ENCODE measurements around the gene AUP1.
A peak's percentile ranks its signal among the peaks of the same experiment; 100 is the strongest.
"Not testable (repeated sequence)": the region's sequence is repeated elsewhere in the genome, so short reads cannot be mapped to it uniquely, and the experiment has no call there.

Gene AUP1

DNA sequence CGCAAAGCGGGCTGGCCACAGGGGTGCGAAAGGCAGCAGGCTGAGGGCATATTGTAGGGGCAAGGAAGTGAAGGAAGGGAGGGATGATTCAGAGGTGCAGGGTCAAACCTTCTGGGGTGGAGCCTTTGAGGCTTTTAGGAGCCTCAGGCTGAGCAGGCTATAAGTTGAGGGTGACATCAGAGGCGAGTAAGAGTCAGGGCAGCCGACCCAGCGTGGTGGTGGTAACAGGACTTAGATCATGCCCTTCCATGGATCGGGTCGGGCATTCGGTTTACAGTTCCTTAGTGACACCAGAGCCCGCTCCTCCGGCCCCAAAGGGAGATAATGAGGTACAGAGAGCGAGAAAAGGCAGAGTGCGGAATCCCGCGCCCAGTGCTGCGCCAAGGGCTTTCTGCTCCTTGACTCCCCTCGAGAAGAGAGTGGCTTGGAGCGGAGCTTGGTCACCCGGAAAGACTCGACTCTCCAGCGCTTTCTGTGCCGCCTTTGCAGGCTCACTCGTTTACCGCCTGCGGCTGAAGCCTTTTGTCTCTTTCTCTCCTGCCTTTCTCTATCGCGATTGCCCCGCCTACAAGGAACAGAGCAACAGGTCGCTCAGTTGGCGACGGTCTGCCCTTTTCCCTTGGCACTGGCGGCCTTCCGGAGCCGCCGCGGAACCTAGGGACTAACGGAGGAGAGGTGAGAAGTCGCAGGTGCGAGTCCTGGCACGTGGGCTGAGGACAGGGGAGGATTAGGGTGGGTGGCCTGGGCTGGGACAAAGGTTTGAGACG lies 30.8 kb downstream of the AUP1 start:
- peak; percentile 31 for DNase-seq (ENCODE audit: low spot score)

DNA sequence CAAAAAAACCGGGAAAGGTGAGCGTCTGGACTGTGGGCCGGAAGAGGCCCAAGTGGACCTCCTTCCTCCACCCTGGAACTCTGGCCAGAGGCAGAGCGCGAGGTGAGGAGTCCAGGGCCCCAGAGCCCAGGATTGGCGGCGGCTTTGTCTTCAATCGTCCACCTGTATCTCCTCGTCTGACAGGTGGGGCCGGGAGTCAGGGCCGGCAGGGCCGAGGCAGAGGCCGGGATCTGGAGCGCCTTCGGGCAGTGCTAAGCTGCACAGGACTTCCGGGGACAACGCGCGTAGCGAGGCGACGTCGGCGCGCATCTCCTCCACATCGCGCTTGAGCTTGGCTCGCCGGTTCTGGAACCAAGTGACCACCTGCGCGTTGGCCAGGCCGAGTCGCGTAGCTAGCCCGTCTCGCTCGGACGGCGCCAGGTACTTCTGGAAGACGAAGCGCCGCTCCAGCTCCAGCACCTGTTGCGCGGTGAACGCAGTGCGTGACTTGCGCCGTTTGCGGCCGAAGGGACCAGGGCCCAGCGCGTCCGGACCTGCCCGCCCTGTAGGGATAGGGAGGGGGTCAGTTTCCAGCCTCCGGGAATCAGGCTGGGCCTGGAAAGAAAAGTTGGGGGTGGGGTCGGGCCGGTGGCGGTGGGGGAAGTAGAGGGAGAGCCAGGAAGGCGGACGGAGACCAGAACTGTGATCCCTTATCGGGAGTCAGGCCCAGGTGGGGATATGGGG lies 31.6 kb downstream of the AUP1 start:
- DNase-seq (ENCODE audit: low spot score) = peak; percentile 30

DNA sequence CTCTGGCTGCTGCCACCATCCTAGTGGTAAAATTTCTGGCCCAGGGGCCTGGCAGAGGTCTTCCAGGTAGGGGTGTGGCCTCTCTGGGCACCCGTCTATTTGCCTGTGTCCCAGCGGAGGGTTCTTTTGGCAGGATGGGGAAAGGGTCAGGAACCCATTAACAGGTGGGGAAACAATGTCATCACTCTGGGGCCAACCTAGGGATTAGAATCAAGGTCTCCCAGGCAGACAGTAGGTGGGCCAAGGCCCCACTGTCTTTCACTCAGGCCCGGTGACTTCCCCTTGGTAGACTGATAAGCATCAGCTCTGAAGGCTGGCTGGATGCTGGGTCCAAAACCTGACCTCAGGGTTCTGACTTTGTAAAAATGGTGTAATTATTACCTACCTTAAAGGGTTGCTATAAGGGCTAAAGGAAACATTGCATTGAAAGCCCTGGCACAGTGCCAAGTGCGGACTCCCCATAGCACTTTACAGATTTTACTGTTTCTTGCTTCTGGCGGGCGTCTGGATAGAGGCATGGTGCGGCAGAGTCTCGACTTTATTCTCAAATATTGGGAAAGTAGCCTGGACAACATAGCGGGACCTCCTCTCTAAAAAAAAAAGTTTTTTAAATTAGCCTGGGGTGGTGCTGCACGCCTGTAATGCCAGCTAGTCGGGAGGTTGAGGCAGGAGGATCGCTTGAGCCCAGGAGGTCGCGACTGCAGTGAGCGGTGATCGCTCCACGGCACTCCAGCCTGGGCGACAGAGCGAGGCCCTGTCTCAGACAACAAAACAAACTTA lies 32.3 kb downstream of the AUP1 start:
- DNase-seq (ENCODE audit: low spot score) = no peak

DNA sequence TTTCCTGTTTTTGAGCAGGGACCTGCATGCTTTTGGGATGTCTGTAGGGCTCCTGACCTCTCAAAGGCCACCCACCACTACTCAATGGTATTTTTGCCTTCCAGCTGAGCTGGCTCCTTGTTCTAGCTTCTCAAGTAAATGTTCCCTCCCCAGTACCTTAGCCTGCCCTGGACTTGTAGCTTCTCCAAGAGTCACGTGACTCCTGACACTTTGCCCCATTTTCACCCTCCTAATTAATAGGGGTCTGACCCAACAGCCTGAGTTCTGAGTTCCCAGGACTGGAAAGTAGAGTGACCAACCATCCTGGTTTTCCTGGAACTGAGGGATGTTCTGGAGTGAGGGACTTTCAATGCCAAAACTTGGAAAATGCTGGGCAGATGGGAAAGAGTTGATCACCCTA lies 34.1 kb downstream of the AUP1 start:
- DNase-seq (ENCODE audit: low spot score) = no peak

DNA sequence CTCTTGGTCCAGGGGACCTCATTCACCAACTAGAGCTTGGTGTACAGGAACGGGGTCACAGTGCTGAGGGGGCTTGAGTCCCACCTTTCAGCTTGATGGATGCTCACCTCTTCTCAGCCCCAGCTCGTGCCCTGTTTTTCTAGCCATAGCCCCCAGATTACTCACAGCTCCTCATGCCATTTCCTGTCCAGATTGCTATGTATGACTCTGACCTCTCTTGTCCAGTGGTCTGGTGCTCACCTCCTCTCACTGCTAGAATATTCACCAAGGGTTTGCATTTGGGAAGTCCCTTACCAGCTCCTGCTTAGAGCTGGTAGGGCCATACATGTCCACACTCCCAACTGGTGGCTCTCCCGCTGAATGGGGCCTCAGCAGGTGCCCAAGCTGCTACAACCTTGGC lies 36.0 kb downstream of the AUP1 start:
- no peak for DNase-seq (ENCODE audit: low spot score)

DNA sequence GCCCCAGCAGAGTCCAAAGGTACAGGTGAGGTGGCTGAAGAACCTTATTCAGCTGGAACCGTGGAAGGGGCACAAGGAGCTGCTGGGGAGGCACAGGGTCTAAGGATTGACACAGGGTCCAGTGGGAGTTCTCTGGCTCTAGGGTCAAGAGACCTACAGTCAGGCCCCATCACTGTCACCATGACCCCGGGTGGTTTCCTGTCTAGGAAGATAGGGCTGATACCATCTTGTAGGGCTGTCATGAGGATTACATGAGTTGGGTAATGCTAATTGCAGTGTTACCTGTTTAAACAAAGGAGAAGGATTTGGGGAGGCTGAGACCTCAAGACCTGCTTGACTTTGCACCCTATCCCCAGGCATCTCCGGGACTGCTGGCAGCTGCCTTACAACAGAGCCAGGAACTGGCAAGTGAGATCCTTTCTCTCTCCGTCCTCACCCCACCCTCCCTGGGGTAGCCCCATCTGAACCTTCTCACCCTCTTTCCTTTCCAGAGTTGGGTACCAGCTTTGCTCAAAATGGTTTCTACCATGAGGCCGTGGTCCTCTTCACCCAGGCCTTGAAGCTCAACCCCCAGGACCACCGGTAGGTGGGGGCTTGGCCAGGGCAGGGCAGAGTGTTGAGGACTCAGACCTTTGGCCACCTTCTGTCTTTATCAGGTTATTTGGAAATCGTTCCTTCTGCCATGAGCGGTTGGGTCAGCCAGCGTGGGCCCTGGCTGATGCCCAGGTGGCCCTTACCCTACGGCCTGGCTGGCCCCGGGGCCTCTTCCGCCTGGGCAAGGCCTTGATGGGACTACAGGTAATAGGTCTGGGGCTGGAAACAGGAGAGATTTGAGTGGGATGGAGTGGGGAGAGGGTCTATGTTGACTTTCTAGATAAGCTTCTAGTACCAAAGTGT lies 37.6 kb downstream of the AUP1 start:
- no peak for DNase-seq (ENCODE audit: low spot score)

DNA sequence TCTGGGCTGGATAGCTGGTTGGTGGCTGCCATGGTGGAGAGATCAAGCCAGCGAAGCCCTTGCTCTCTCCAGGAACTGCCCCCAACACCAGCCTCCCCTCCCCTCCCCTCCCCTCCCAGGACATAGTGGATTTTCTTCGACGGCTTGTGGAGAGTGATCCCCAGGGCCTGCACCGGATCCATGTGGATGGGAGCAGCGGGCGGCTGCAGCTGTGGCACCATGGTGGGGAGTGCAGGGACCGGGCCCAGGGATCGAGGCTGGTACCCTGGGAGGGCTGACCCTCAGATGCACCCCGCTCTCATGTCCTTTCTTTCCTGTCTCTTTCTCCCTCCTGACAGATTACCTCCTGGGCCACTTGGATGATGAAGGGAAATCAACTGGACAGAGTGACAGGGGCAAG lies 39.6 kb downstream of the AUP1 start:
- DNase-seq (ENCODE audit: low spot score) = no peak

DNA sequence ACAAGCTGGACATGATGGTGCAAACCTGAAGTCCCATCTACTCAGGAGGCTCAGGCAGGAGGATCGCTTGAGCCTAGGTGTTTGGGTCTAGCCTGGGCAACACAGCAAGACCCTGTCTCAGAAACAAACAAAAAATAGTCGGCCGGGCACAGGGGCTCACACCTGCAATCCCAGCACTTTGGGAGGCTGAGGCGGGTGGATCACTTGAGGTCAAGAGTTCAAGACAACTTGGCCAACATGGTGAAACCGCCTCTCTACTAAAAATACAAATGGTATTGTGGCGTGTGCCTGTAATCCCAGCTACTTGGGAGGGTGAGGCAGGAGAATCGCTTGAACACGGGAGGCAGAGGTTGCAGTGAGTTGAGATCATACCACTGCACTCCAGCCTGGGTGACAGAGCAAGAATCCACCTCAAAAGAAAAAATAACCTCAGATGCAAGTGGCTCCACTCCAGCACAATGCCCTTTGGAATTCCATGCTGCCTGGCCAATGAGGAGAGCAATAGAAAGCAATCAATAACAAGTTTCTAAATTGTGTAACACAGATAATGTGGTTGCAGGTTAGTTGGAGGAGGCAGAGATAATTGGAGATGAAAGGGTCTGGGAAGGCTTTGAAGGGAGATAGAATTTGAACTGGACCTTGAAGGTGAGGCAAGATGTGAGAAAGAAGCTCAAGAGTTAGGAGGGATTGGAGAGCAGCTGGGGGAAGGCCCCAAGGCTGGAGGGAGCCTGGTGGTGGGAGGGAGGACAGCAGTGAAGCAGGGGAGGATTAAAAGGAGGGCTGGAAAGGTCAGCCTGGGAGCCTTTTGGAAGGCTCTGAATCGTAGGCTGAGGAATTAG lies 40.6 kb downstream of the AUP1 start:
- DNase-seq (ENCODE audit: low spot score) = no peak

DNA sequence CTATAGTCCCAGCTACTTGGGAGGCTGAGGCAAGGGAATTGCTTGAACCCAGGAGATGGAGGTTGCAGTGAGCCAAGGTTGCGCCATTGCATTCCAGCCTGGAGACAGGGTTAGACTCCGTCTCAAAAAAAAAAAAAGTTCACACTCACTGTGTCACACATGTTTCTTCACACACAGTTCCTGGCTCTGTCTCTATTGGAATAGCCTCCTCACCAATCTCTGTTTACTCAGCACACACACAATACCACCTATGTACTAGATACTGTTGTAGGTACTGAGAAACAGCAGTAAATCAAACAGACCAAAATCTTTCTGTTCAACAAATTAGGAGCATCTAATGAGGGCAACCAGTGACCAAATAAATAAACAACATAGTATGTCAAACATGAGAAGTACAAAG lies 43.4 kb downstream of the AUP1 start:
- DNase-seq (ENCODE audit: low spot score) = no peak

DNA sequence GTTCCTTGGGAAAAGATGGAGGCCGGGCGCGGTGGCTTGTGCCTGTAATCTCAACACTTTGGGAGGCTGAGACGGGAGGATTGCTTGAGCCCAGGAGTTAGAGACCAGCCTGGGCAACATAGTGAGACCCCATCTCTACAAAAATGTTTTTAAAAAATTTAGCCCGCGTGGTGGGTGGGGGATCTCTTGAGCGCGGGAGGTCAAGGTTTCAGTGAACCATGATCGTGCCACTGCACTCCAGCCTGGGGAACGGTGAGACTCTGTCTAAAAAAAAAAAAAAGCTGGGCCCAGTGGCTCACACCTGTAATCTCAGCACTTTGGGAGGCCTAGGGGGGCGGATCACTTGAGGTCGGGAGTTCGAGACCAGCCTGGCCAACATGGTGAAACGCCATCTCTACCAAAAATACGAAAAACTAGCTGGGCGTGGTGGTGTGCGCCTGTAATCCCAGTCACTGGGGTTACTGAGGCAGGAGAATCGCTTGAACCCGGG lies 45.8 kb downstream of the AUP1 start:
- not testable (repeated sequence) for DNase-seq (ENCODE audit: low spot score)

DNA sequence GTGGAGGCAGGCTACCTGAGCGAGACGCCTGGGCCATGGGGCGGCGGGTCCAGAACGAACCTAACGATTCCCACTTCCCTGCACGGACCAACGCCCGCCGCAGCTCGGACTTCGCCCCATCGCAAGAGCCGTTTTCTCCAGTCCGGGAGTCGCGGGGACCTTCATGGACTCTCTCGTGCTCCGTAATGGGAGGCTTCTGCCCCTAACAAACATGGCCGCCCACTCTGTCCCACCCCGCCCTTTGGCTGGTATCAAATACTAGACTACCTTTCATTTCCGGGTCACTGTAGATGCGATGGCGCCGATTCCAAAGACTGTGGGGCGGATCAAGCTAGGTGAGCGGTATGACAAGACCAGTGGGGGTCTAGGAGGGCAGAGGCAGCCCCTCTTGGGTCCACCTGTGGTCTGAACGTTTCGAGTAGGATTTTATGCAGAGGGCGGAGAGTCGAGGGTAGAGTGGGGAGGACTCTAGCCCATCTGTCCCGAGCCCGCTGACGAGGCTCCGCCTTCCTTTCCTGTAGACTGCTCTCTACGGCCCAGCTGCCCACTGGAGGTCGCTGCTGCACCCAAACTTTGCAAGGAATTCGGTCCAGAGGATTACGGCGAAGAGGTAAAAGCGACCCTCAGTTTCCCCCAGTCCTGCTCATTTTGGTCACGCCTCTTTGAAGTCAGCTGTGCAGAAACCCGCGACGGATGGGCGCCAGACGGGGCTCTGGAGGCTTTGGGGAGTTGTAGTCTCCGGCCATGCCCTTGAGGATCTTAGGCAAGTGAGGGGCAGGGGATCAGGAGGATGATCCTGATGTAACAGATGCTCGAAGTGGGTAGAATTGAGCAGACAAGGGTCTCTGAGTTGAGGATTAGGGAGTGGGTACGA lies 46.5 kb downstream of the AUP1 start, which contains the start of the genes CCDC142 and TTC31:
Gene CCDC142 (minus strand): TSS at position 198 of the 874 bp plus-strand sequence. CDS start 161 bp downstream, at position 37.
Gene TTC31 (plus strand): TSS at position 281 of the 874 bp plus-strand sequence. CDS start 15 bp downstream, at position 296.
- DNase-seq (ENCODE audit: low spot score) = peak; percentile 94

DNA sequence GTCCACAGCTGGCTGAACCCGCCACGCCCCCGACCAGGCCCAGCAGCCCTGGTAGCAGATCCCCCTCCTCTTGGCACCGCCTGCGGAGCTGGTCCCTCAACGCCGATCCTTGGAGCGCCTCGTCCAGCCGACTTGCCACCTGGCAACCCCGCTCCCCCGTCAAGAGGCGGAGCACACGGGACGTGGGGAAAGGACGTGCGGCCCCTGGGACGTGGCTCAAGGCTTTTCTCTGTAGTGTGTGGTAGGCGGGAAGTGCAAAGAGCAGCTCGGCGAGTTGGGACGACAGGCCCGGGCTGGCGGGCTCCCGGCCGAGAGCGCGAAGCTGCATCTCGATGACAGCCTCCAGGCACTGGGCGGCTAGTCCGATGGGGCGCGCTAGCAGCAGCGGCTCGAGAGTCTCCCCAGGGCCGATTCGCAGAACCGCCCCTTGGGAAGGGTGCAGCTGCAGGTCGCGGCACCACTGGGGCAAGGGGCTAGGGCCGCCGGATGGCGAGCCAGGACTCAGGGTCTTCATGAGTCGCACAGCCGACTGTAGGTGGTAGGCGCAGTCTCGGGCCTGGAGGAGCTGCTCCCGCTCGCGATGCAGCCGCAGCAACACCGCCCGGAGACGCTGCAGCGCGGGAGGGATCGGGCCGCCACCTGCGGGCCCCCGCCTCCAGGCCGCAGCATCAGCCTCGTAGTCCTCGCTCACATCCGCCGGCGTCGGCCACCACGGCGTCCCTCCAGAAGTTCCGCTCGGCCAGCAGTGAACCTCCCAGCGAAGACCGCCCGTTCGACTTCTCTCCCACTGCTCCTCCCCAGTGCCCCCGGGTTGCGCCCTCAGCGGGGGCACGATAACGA lies 47.3 kb downstream of the AUP1 start:
- peak; percentile 55 for DNase-seq (ENCODE audit: low spot score)

DNA sequence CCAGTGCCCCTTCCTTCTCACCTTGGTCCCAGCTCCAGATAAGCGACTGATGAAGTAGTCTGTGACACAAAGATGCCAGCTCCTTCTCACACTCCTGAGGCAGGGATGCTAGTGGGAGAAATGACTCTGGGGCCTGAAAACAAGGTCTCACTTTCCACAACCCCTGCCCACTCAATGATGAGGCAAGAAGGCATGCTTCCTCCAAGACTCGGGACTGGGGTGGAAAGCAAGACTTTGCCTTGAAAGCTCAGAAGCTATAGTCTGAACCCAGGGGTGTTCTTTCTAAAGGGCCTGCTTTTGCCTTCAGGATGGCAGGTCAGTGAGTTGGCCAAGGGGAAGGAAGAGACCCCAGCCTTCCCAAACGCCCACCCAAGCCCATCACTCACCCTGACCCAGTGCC lies 48.1 kb downstream of the AUP1 start:
- DNase-seq (ENCODE audit: low spot score) = no peak
